Thyroid gland (tissue), 4 donors: ENCODE data around the gene COL19A1. TPM values are rescaled to one million over a fixed set of nuclear protein-coding genes. Genes with fewer than 3 reads are reported as not detected.

Experiments
- DNase-seq, 2 donors: peaks; one replicate each; pipeline ENCODE4 v3.0.0-alpha.2; 2019
- H3K27ac ChIP-seq, 3 donors: fragments of 200-600 bp; sonication (generic); 1 replicate in 2 of 3; 2 replicates in 1 of 3; pipeline ENCODE4 v1.5.1; 2016 to 2019; ENCODE audit warnings: mild to moderate bottlenecking in 1 of 3, moderate library complexity in 1 of 3
- H3K27me3 ChIP-seq: fragments of 200-600 bp; sonication (generic); one replicate; pipeline ENCODE4 v1.5.1; 2019
- H3K36me3 ChIP-seq, 2 donors: fragments of 200-600 bp; sonication (generic); one replicate each; pipeline ENCODE4 v1.5.1; 2016 to 2019
- H3K4me1 ChIP-seq, 2 donors: fragments of 200-600 bp; sonication (generic); one replicate each; pipeline ENCODE4 v1.5.1; 2017 to 2019
- H3K4me3 ChIP-seq, 3 donors: fragments of 200-600 bp; sonication (generic); replicated peaks in 1 of 3; 1 replicate in 2 of 3; 2 replicates in 1 of 3; pipeline ENCODE4 v1.5.1; 2016; ENCODE audit warnings: mild to moderate bottlenecking in 1 of 3
- H3K9me3 ChIP-seq: fragments of 200-600 bp; sonication (generic); one replicate; pipeline ENCODE4 v1.5.1; 2017
- POLR2A ChIP-seq, 2 donors: fragments of 450-650 bp; IDR thresholded peaks; one replicate each; pipeline ENCODE4 v1.6.1; 2017; ENCODE audit warnings: antibody characterized with exemption in 2 of 2, mild to moderate bottlenecking in 2 of 2, moderate library complexity in 1 of 2
- WGBS, 2 donors: methylation state at CpG; one replicate each; pipeline ENCODE4 v1.1.5; 2017; 5-methylcytosine and 5-hydroxymethylcytosine counted together
- intact Hi-C: fragments of 100-400 bp; cut with DNase I; formaldehyde crosslinking; loops from one replicate; pipeline ENCODE4 v1.15.1; 2023
- total RNA-seq, 4 donors: library from RNA; depleted of rRNA; stranded (reverse); fragments of >200 nt; gene quantifications; one replicate each; pipeline ENCODE4 v1.2.3, GENCODE V29; 2016
- TF ChIP-seq, protein P1 (sequence below), 6 experiments: fragments of 200-600 bp in 3 of 6; fragments of 450-650 bp in 3 of 6; sonication (generic) in 3 of 6; IDR thresholded peaks; one replicate each; pipeline ENCODE4 v1.5.1; 2016 to 2019; ENCODE audit warnings: antibody characterized with exemption in 6 of 6, mild to moderate bottlenecking in 2 of 6, inconsistent platforms in 1 of 6, moderate library complexity in 1 of 6

Gene COL19A1
- total RNA-seq, 4 donors from 2014 or later: not detected

GRCh38 chr6:70221715-70222438 is 355.5 kb downstream of the COL19A1 start:
- Histone ChIP-seq H3K27me3 (no peaks in the 10 kb centered on the region), H3K36me3 (no peaks in the 10 kb centered on the region), H3K27ac (no peak overlapping the region), H3K4me3 (no peak overlapping the region), H3K9me3 (no peaks in the 10 kb centered on the region), H3K4me1 (no peaks in the 10 kb centered on the region)
- intact Hi-C loops: no loop called here
- TF ChIP-seq POLR2A (IDR thresholded peaks at IDR 0.05): no peak
- TF ChIP-seq, protein P1, sequence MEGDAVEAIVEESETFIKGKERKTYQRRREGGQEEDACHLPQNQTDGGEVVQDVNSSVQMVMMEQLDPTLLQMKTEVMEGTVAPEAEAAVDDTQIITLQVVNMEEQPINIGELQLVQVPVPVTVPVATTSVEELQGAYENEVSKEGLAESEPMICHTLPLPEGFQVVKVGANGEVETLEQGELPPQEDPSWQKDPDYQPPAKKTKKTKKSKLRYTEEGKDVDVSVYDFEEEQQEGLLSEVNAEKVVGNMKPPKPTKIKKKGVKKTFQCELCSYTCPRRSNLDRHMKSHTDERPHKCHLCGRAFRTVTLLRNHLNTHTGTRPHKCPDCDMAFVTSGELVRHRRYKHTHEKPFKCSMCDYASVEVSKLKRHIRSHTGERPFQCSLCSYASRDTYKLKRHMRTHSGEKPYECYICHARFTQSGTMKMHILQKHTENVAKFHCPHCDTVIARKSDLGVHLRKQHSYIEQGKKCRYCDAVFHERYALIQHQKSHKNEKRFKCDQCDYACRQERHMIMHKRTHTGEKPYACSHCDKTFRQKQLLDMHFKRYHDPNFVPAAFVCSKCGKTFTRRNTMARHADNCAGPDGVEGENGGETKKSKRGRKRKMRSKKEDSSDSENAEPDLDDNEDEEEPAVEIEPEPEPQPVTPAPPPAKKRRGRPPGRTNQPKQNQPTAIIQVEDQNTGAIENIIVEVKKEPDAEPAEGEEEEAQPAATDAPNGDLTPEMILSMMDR (IDR thresholded peaks at IDR 0.05): no peak
- 73 to 80% methylated on average over 6 of the region's 6 CpGs for WGBS, 2 donors
- no peak for DNase-seq

DNA sequence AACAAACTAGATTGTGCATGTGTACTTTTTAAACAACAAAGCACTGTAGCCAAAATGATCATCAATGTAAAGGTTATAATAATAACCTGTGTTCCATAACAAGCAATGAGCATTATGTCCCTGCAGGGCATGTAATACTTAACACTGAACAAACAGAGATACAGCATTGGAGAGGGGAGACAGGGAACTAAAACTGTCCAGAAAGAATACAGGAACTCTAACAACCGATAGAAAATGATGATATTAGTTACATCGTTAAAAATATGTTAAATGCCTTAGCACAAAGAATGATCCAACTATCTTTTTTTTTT is 356.0 kb downstream of the COL19A1 start:
- Histone ChIP-seq H3K9me3 (no peaks in the 10 kb centered on the region), H3K27me3 (no peaks in the 10 kb centered on the region), H3K4me1 (no peaks in the 10 kb centered on the region), H3K4me3 (no peak overlapping the region), H3K27ac (no peak overlapping the region), H3K36me3 (no peaks in the 10 kb centered on the region)
- intact Hi-C loops: no loop called here
- TF ChIP-seq, protein P1 (IDR thresholded peaks at IDR 0.05): no peak
- TF ChIP-seq POLR2A (IDR thresholded peaks at IDR 0.05): no peak
- DNase-seq: no peak
- WGBS, 2 donors: 55 to 82% methylated on average over 2 of the region's 2 CpGs

GRCh38 chr6:70225055-70225454 is 358.7 kb downstream of the COL19A1 start:
- TF ChIP-seq, protein P1 (IDR thresholded peaks at IDR 0.05): no peak
- TF ChIP-seq POLR2A (IDR thresholded peaks at IDR 0.05): no peak
- H3K27ac ChIP-seq: no peak overlapping the region
- no peaks in the 10 kb centered on the region for H3K4me1 ChIP-seq
- no peaks in the 10 kb centered on the region for H3K9me3 ChIP-seq
- no peaks in the 10 kb centered on the region for H3K36me3 ChIP-seq
- no peak for DNase-seq
- H3K4me3 ChIP-seq: no peak overlapping the region
- no peaks in the 10 kb centered on the region for H3K27me3 ChIP-seq
- 78 to 92% methylated on average over 2 of the region's 2 CpGs for WGBS, 2 donors
- intact Hi-C loops: no loop called here

- H3K27me3 ChIP-seq: no peaks in the 10 kb centered on the region
- no peaks in the 10 kb centered on the region for H3K4me1 ChIP-seq
- intact Hi-C loops: no loop called here
- H3K9me3 ChIP-seq: no peaks in the 10 kb centered on the region
- no peak overlapping the region for H3K27ac ChIP-seq
- WGBS, 2 donors: 68 to 77% methylated on average over 2 of the region's 2 CpGs
- H3K36me3 ChIP-seq: no peaks in the 10 kb centered on the region
- DNase-seq: no peak
- TF ChIP-seq POLR2A (IDR thresholded peaks at IDR 0.05): no peak
- TF ChIP-seq, protein P1 (IDR thresholded peaks at IDR 0.05): no peak
- no peak overlapping the region for H3K4me3 ChIP-seq
Measured at GRCh38 chr6:70231311-70231710, 365.0 kb downstream of the COL19A1 start.

DNA sequence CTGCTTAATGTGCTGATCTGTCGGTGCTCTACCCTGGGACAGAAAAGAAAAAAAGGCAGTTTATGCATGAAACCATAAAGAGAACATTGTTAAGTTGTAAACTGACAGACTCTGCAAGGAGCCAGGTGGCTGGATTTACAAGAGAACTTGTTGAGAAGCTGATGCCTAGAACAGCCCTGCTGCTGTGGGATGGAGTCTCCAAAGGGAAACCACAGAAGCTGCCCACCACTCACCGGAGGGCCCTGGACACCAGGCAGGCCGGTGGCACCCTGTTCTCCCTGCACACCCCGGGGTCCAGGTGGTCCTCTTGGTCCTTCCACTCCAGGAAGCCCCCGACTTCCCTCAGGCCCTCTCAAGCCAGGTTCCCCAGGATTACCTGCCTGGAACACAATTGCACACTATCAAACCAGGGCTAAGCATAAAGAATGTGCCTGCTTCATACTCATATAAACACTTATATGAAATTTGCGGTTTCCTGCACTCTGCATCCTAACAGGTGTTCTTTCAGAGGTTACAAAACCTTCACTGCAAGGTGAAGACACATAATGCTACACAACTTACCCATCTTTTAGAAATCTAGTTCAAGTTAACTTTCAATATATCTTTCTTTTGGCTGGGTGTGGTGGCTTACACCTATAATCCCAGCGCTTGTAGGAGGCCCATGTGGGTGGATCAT is 368.3 kb downstream of the COL19A1 start:
- no peak for TF ChIP-seq POLR2A (IDR thresholded peaks at IDR 0.05)
- TF ChIP-seq, protein P1 (IDR thresholded peaks at IDR 0.05): no peak
- Histone ChIP-seq H3K9me3 (no peaks in the 10 kb centered on the region), H3K36me3 (no peaks in the 10 kb centered on the region), H3K4me3 (no peak overlapping the region), H3K27ac (no peak overlapping the region), H3K4me1 (no peaks in the 10 kb centered on the region), H3K27me3 (no peaks in the 10 kb centered on the region)
- WGBS, 2 donors: 84 to 91% methylated on average over 7 of the region's 7 CpGs
- DNase-seq: no peak
- intact Hi-C loops: no loop called here
